Activated naive CD4-positive, alpha-beta T cell treated with anti-CD3 and anti-CD28 coated beads for 36 hours (primary cell): ENCODE results near the gene ZPR1. TPM values are rescaled to one million over a fixed set of nuclear protein-coding genes. Genes with fewer than 3 reads are reported as not detected.

ENCODE experiments used
- CTCF ChIA-PET: fragments of 350-600 bp; sonication (Branson Sonifier 250); formaldehyde crosslinking; loops from one replicate; lab custom pipeline; 2021; ENCODE audit warnings: antibody characterized with exemption; lab: Charles Lee
- DNase-seq: peaks from one replicate; pipeline ENCODE4 v3.0.0-alpha.2; 2020
- H3K27ac Mint-ChIP-seq: one replicate; pipeline ENCODE4 v1.8.0; 2021; ENCODE audit warnings: mild to moderate bottlenecking, mixed read lengths
- H3K27me3 Mint-ChIP-seq: one replicate; pipeline ENCODE4 v1.8.0; 2021; ENCODE audit warnings: low read depth, mixed read lengths
- H3K36me3 Mint-ChIP-seq: one replicate; pipeline ENCODE4 v1.8.0; 2021; ENCODE audit warnings: low read depth, mixed read lengths
- H3K4me1 Mint-ChIP-seq: one replicate; pipeline ENCODE4 v1.8.0; 2021; ENCODE audit warnings: low read depth, mixed read lengths
- H3K4me3 Mint-ChIP-seq: one replicate; pipeline ENCODE4 v1.8.0; 2021; ENCODE audit warnings: mild to moderate bottlenecking, moderate library complexity, mixed read lengths
- H3K9me3 Mint-ChIP-seq: one replicate; pipeline ENCODE4 v1.8.0; 2021; ENCODE audit warnings: mixed read lengths
- intact Hi-C: fragments of 100-400 bp; cut with micrococcal nuclease; formaldehyde crosslinking; loops from one replicate; pipeline ENCODE4 v1.15.1; 2023
- total RNA-seq, 2 experiments: library from RNA; stranded (reverse); gene quantifications; one replicate each; pipeline ENCODE4 v1.2.3, GENCODE V29; 2021

ZPR1 gene
- total RNA-seq, 2 experiments from 2014 or later: 87.2 to 87.8 TPM

DNA sequence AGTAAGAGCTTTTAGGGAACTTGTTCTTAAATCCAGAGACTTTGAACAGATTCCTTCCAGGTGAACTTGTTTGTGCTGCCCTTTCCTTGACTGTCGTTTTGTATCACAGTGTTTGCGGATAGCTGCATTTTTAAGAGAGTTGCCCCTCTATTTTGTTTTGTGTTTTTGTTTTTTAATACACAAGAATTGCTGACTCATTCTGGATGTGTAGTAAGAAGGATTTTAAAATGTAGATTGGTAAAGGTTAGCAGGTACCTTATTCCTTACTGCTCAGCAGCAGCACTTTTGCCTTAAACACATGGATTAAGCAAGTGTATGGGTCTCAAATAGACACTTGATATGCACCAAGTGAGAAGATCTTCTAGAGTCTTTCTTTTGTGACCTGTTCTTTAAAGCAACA, 12.8 kb upstream of the ZPR1 start:
- CTCF ChIA-PET: interaction anchor here (0.6 to 2.4 kb wide), 2 partner anchors 10 to 303 kb away, joined by 3 to 10 read pairs; partner anchors contain the start of gene APOA5
- intact Hi-C loops: no loop called here
- H3K4me1 Mint-ChIP-seq: no peaks in the 10 kb centered on the region
- no peak for DNase-seq
- H3K27ac Mint-ChIP-seq: no peak overlapping the region
- no peak overlapping the region for H3K4me3 Mint-ChIP-seq
- no peaks in the 10 kb centered on the region for H3K9me3 Mint-ChIP-seq
- peaks cover 2% of the 10 kb centered on the region for H3K27me3 Mint-ChIP-seq
- H3K36me3 Mint-ChIP-seq: no peaks in the 10 kb centered on the region

- Mint-ChIP-seq H3K4me3 (no peak overlapping the region), H3K27me3 (peaks cover 2% of the 10 kb centered on the region), H3K36me3 (no peaks in the 10 kb centered on the region), H3K27ac (no peak overlapping the region), H3K9me3 (no peaks in the 10 kb centered on the region), H3K4me1 (no peaks in the 10 kb centered on the region)
- intact Hi-C loops: no loop called here
- CTCF ChIA-PET: interaction anchor here (2.4 kb wide), 1 partner anchor 8 kb away, joined by 10 read pairs; the partner anchor contains the start of gene APOA5
- DNase-seq: no peak
These were observed 10.5 kb upstream of the ZPR1 start for GRCh38 chr11:116798368-116798767.

- no peak overlapping the region for H3K4me3 Mint-ChIP-seq
- no peaks in the 10 kb centered on the region for H3K9me3 Mint-ChIP-seq
- intact Hi-C loops: no loop called here
- H3K27me3 Mint-ChIP-seq: peaks cover 2% of the 10 kb centered on the region
- H3K27ac Mint-ChIP-seq: no peak overlapping the region
- no peaks in the 10 kb centered on the region for H3K4me1 Mint-ChIP-seq
- CTCF ChIA-PET: interaction anchor here (0.6 to 0.9 kb wide), 2 partner anchors 38 to 402 kb away, joined by 3 read pairs; no protein-coding TSS in a partner anchor
- no peaks in the 10 kb centered on the region for H3K36me3 Mint-ChIP-seq
- no peak for DNase-seq
These were observed 10.0 kb upstream of the ZPR1 start for GRCh38 chr11:116797816-116798215.

DNA sequence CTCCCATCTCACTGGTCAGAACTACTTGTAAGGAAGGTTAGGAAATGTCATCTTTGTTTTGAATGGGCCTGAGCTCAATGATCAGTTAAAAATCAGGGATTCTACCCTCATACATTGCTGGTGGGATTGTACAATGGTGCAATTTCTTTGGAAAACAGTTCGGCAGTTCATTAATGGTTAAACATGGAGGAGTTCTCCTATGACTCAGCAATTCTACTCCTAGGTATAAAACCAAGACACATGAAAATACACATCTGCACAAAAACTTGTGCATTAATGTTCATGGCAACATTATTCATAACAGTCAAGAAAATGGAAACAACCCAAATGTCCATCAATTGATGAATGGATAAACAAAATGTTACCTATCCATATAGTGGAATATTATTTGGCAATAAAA, 8.7 kb upstream of the ZPR1 start:
- H3K36me3 Mint-ChIP-seq: no peaks in the 10 kb centered on the region
- no peaks in the 10 kb centered on the region for H3K9me3 Mint-ChIP-seq
- CTCF ChIA-PET: interaction anchor here (0.5 to 1.7 kb wide), 3 partner anchors 13 to 803 kb away, joined by 3 to 5 read pairs (median 4); no protein-coding TSS in a partner anchor
- intact Hi-C loops: no loop called here
- no peak for DNase-seq
- H3K4me1 Mint-ChIP-seq: peaks cover under 1% of the 10 kb centered on the region
- no peak overlapping the region for H3K27ac Mint-ChIP-seq
- peaks cover 2% of the 10 kb centered on the region for H3K27me3 Mint-ChIP-seq
- no peak overlapping the region for H3K4me3 Mint-ChIP-seq

- Mint-ChIP-seq H3K27me3 (no peaks in the 10 kb centered on the region), H3K27ac (no peak overlapping the region), H3K9me3 (no peaks in the 10 kb centered on the region), H3K36me3 (no peaks in the 10 kb centered on the region), H3K4me3 (no peak overlapping the region), H3K4me1 (peaks cover 7% of the 10 kb centered on the region)
- intact Hi-C loops: no loop called here
- DNase-seq: no peak
- CTCF ChIA-PET: interaction anchor here (1.7 to 10.2 kb wide), 2 partner anchors 12 to 40 kb away, joined by 5 to 134 read pairs; partner anchors contain the start of gene APOA1
These were observed 7.0 kb upstream of the ZPR1 start for GRCh38 chr11:116794851-116795250.

DNA sequence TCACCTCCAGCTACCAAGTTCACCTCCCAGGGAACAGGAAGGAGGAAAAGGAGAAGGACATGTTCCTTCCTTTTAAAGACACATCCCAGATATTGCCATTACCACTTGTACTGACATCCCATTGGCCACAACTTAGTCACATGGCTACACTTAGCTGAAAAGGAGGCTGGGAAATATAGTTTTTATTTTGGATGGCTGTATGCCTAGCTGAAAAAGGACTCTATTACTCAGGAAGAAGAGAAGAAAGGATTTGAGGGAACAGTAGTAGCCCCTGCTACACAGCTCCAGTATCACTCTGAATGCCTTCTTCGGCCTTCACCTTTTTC, 5.9 kb upstream of the ZPR1 start:
- no peak overlapping the region for H3K4me3 Mint-ChIP-seq
- intact Hi-C loops: no loop called here
- no peak overlapping the region for H3K27ac Mint-ChIP-seq
- peaks cover 7% of the 10 kb centered on the region for H3K4me1 Mint-ChIP-seq
- H3K9me3 Mint-ChIP-seq: no peaks in the 10 kb centered on the region
- no peak for DNase-seq
- no peaks in the 10 kb centered on the region for H3K27me3 Mint-ChIP-seq
- no peaks in the 10 kb centered on the region for H3K36me3 Mint-ChIP-seq
- CTCF ChIA-PET: interaction anchor here (0.6 to 10.2 kb wide), 5 partner anchors 10 to 431 kb away, joined by 3 to 134 read pairs (median 8); partner anchors contain the start of gene APOA1

DNA sequence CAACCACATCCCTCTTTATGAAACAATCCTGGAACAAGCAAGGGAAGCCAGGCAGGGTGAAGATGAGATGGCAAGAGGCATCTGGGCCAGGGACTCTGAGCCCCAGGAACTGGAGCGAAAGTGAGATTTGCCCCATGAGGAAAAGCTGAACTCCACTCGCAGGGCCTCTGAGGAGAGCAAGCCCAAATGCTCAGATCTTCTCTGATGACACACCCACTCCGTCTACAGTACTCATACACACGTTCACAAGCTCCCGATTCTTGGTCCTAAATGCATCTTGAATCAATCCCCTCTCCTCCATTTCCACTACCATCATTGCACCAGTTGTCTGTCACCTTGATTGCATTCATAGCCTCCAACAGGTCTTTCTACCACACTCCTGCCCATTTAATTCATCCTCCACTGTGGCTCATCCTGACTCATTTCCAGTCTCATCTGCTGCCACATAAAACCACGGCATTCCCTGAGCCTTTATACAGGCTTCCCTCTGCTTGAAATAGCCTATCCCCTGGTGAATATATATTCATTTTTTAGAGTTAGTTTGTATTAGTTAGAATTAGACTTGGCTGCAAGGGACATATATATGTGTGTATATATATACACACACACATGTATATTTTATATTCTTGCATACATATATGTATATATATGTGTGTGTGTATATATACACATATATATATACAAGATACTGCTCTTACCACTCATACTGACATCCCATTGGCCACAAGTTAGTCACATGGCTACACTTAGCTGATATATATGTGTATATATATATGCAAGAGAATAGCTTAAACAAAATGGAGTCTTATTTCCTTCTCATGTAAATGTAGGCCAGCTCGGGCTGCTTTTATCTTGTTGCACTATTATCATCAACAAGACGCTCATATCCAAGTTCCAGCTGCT, 5.3 kb upstream of the ZPR1 start:
- H3K4me3 Mint-ChIP-seq: no peak overlapping the region

GRCh38 chr11:116792144-116792868, 4.5 kb upstream of the ZPR1 start:
- DNase-seq: no peak
- Mint-ChIP-seq H3K27me3 (no peaks in the 10 kb centered on the region), H3K36me3 (no peaks in the 10 kb centered on the region), H3K9me3 (no peaks in the 10 kb centered on the region), H3K27ac (no peak overlapping the region), H3K4me1 (peaks cover 11% of the 10 kb centered on the region), H3K4me3 (no peak overlapping the region)
- CTCF ChIA-PET: interaction anchor here (1.1 to 10.2 kb wide), 9 partner anchors 9 to 314 kb away, joined by 3 to 134 read pairs (median 10); partner anchors contain the start of genes APOA1, APOA4 and SIK3
- intact Hi-C loops: no loop called here

More for the DNA sequence above, 5.3 kb upstream of the ZPR1 start:
- Mint-ChIP-seq H3K36me3 (no peaks in the 10 kb centered on the region), H3K27ac (no peak overlapping the region), H3K9me3 (no peaks in the 10 kb centered on the region), H3K4me1 (peaks cover 11% of the 10 kb centered on the region), H3K27me3 (no peaks in the 10 kb centered on the region)
- DNase-seq: no peak
- intact Hi-C loops: no loop called here
- CTCF ChIA-PET: interaction anchor here (0.6 to 10.2 kb wide), 5 partner anchors 10 to 432 kb away, joined by 3 to 134 read pairs (median 8); partner anchors contain the start of gene APOA1

GRCh38 chr11:116791813-116792143, 4.0 kb upstream of the ZPR1 start, which contains the start of gene APOA5:
TSS of gene APOA5 (minus strand) at chr11:116791879. CDS start at chr11:116791860, 19 bp downstream.
- H3K36me3 Mint-ChIP-seq: peaks cover 5% of the 10 kb centered on the region
- no peak within 1 kb of the TSS for H3K4me3 Mint-ChIP-seq
- H3K27ac Mint-ChIP-seq: no peak within 1 kb of the TSS
- H3K4me1 Mint-ChIP-seq: peaks cover 16% of the 10 kb centered on the region
- H3K9me3 Mint-ChIP-seq: no peaks in the 10 kb centered on the region
- CTCF ChIA-PET: interaction anchor here (0.6 to 10.2 kb wide), 30 partner anchors 8 to 388 kb away, joined by 3 to 134 read pairs (median 5); partner anchors contain the start of genes APOA1, APOA4 and SIK3
- H3K27me3 Mint-ChIP-seq: no peaks in the 10 kb centered on the region
- intact Hi-C loops: loop anchor here (1.0 kb wide), 2 partner anchors 45 to 315 kb away; no protein-coding TSS in a partner anchor
- no peak for DNase-seq

GRCh38 chr11:116791002-116791812, 3.4 kb upstream of the ZPR1 start:
- intact Hi-C loops: loop anchor here (1.0 kb wide), 2 partner anchors 45 to 315 kb away; no protein-coding TSS in a partner anchor
- H3K4me3 Mint-ChIP-seq: no peak overlapping the region
- H3K9me3 Mint-ChIP-seq: no peaks in the 10 kb centered on the region
- peaks cover 10% of the 10 kb centered on the region for H3K36me3 Mint-ChIP-seq
- H3K4me1 Mint-ChIP-seq: peaks cover 22% of the 10 kb centered on the region
- peak; percentile 84 for DNase-seq
- H3K27me3 Mint-ChIP-seq: no peaks in the 10 kb centered on the region
- no peak overlapping the region for H3K27ac Mint-ChIP-seq
- CTCF ChIA-PET: interaction anchor here (0.6 to 10.2 kb wide), 38 partner anchors 8 to 436 kb away, joined by 3 to 134 read pairs (median 4); partner anchors contain the start of genes APOA1, APOA4 and SIK3
